GM19438 (cell line): ENCODE data around the gene KRT84.
A peak's percentile ranks its signal among the peaks of the same experiment; 100 is the strongest.

ENCODE experiments used
- ATAC-seq: cut with Tn5 transposase; IDR thresholded peaks from one replicate; pipeline ENCODE4 v1.9.1; 2021; ENCODE audit warnings: low read depth; ENCODE audit not compliant: unreplicated experiment

Gene KRT84

GRCh38 chr12:52363111-52363679, 22.3 kb downstream of the KRT84 start:
- no peak for ATAC-seq

GRCh38 chr12:52362118-52362726, 23.2 kb downstream of the KRT84 start:
- no peak for ATAC-seq

- no peak for ATAC-seq
Observed at GRCh38 chr12:52361553-52361952, 23.9 kb downstream of the KRT84 start.

GRCh38 chr12:52360663-52361271, 24.7 kb downstream of the KRT84 start:
- ATAC-seq: no peak

- ATAC-seq: no peak
Observed at GRCh38 chr12:52360106-52360662, 25.3 kb downstream of the KRT84 start.

- ATAC-seq: no peak
Observed at GRCh38 chr12:52359621-52360061, 25.8 kb downstream of the KRT84 start.

GRCh38 chr12:52358575-52359350, 26.7 kb downstream of the KRT84 start:
- peak; percentile 100 for ATAC-seq

- no peak for ATAC-seq
Observed at GRCh38 chr12:52356762-52357580, 28.5 kb downstream of the KRT84 start.

- ATAC-seq: no peak
Observed at GRCh38 chr12:52356031-52356761, 29.3 kb downstream of the KRT84 start.

GRCh38 chr12:52355176-52355575, 30.3 kb downstream of the KRT84 start:
- ATAC-seq: no peak

GRCh38 chr12:52354200-52354599, 31.3 kb downstream of the KRT84 start:
- no peak for ATAC-seq

GRCh38 chr12:52353766-52354165, 31.7 kb downstream of the KRT84 start:
- ATAC-seq: no peak

GRCh38 chr12:52352951-52353350, 32.5 kb downstream of the KRT84 start:
- ATAC-seq: no peak

GRCh38 chr12:52351196-52352059, 34.0 kb downstream of the KRT84 start:
- no peak for ATAC-seq

- no peak for ATAC-seq
Observed at GRCh38 chr12:52350786-52351185, 34.7 kb downstream of the KRT84 start.

GRCh38 chr12:52350021-52350620, 35.3 kb downstream of the KRT84 start:
- no peak for ATAC-seq

- no peak for ATAC-seq
Observed at GRCh38 chr12:52349196-52349595, 36.3 kb downstream of the KRT84 start.
